ENCODE measurements around the gene CST5. TPM values are rescaled to one million over a fixed set of nuclear protein-coding genes. Genes with fewer than 3 reads are reported as not detected.

CST5 gene
- total RNA-seq, result not detected in 2 replicates

GRCh38 chr20:23879328-23879798, at the start of gene CST5:
Gene CST5 (minus strand): TSS chr20:23879748. CDS start chr20:23879676, 72 bp downstream.

GRCh38 chr20:23826541-23827021, 53.0 kb downstream of the CST5 start, which contains the start of gene CST2:
Gene CST2 (minus strand): TSS chr20:23826729. CDS start chr20:23826660, 69 bp downstream.

Other genes with a start within 250 kb of the CST5 start
- 191 and 236 TPM in 2 replicates for gene CST3, start 241.8 kb downstream of the CST5 start, total RNA-seq
- 10.7 TPM in 1 of 2 replicates, not detected in the other for gene CST4, start 190.7 kb downstream of the CST5 start, total RNA-seq
- gene CST1, start 128.8 kb downstream of the CST5 start, total RNA-seq, result 2.0 and 75.0 TPM in 2 replicates
- 0.57 TPM in 1 of 2 replicates, not detected in the other for gene CST2, start 53.0 kb downstream of the CST5 start, total RNA-seq
- gene GGTLC1, start 109.0 kb upstream of the CST5 start, total RNA-seq, result not detected in 2 replicates

Data from placental pericyte (primary cell).